K562 (cell line): ENCODE measurements around the gene LTBP1. TPM values are rescaled to one million over a fixed set of nuclear protein-coding genes. Genes with fewer than 3 reads are reported as not detected.
A peak's percentile ranks its signal among the peaks of the same experiment; 100 is the strongest.

ENCODE experiments used
- ETV5 ChIP-seq: sonication (generic); formaldehyde crosslinking; IDR thresholded peaks from 2 replicates; pipeline ENCODE4 v1.4.0; 2020; ENCODE audit warnings: low read depth, mild to moderate bottlenecking, missing genetic modification reagents
- FOSL1 ChIP-seq: fragments of 200-800 bp; sonication (Bioruptor generic); conservative IDR thresholded peaks from 2 replicates; pipeline ENCODE4 v1.6.1; 2016; ENCODE audit warnings: missing genetic modification characterization, missing compliant biosample characterization
- LARP7 ChIP-seq: fragments of 450-650 bp; IDR thresholded peaks from 2 replicates; pipeline ENCODE4 v1.6.1; 2016
- MCM2 ChIP-seq: fragments of 450-650 bp; IDR thresholded peaks from 2 replicates; pipeline ENCODE4 v1.6.1; 2017; ENCODE audit warnings: low read depth, mild to moderate bottlenecking
- TGIF2 ChIP-seq: sonication (generic); formaldehyde crosslinking; IDR thresholded peaks from 2 replicates; pipeline ENCODE4 v1.8.1; 2022; ENCODE audit warnings: mild to moderate bottlenecking, missing genetic modification reagents, moderate library complexity
- YBX1 ChIP-seq: fragments of 450-650 bp; IDR thresholded peaks from 2 replicates; pipeline ENCODE4 v1.7.1; 2016; ENCODE audit warnings: mild to moderate bottlenecking
- ZBED1 ChIP-seq: IDR thresholded peaks from 2 replicates; pipeline ENCODE4 v1.6.1; 2014
- ZC3H8 ChIP-seq: fragments of 450-650 bp; IDR thresholded peaks from 2 replicates; pipeline ENCODE4 v1.6.1; 2017
- polyA plus RNA-seq, 8 experiments: library from polyadenylated mRNA; depleted of rRNA in 4 of 8; stranded (reverse) in 5 of 8; unstranded in 3 of 8; fragments of >200 nt; fragmentation: Nextera tagmentation in 2 of 8; fragmentation: Illumina TruSeq in 1 of 8; extraction: Ambion mirVana in 2 of 8; extraction: Trizol in 1 of 8; gene quantifications; 2 replicates each; pipeline versions ENCODE4 v1.2.1 to v1.2.3, GENCODE V29; 2011 to 2014; ENCODE audit warnings: inconsistent platforms in 1 of 8, missing spikeins in 1 of 8
- total RNA-seq, 7 experiments: library from RNA; depleted of rRNA in 6 of 7; stranded (reverse); fragments of >200 nt in 6 of 7; fragmentation: Illumina TruSeq in 2 of 7; extraction: Trizol in 2 of 7; gene quantifications; 2 replicates each; pipeline versions ENCODE4 v1.2.1 to v1.2.3, GENCODE V29; 2011 to 2021; ENCODE audit warnings: low replicate concordance in 1 of 7
- TF ChIP-seq, protein P1 (sequence below), 2 experiments: fragments of 250-450 bp in 1 of 2; fragments of 450-650 bp in 1 of 2; sonication (Bioruptor Pico) in 1 of 2; IDR thresholded peaks; 2 replicates each; pipeline versions ENCODE4 v1.6.1 to v1.8.0; 2016 to 2021; ENCODE audit warnings: mild to moderate bottlenecking in 2 of 2, moderate library complexity in 2 of 2, missing compliant biosample characterization in 1 of 2, missing genetic modification characterization in 1 of 2
- TF ChIP-seq, protein P2 (sequence below): sonication (generic); formaldehyde crosslinking; IDR thresholded peaks from 2 replicates; pipeline ENCODE4 v1.9.0; 2022; ENCODE audit warnings: mild to moderate bottlenecking, missing genetic modification reagents
- TF ChIP-seq, protein P3 (sequence below), 3 experiments: fragments of 200-800 bp in 1 of 3; sonication (Bioruptor generic) in 1 of 3; sonication (generic) in 1 of 3; formaldehyde crosslinking in 1 of 3; IDR thresholded peaks; 2 replicates each; pipeline versions ENCODE4 v1.6.1 to v1.8.0; 2016 to 2022; ENCODE audit warnings: mild to moderate bottlenecking in 2 of 3, missing compliant biosample characterization in 2 of 3, missing genetic modification characterization in 2 of 3, missing genetic modification reagents in 1 of 3
- TF ChIP-seq, protein P4 (sequence below): sonication (generic); formaldehyde crosslinking; IDR thresholded peaks from 2 replicates; pipeline ENCODE4 v1.8.1; 2023; ENCODE audit warnings: mild to moderate bottlenecking, missing genetic modification reagents, moderate library complexity

LTBP1 gene
- total and polyA plus RNA-seq, 9 of the 15 experiments (the other 6 are each of a cell fraction or from before 2014, with no cell fraction given), result 3.6 to 16.4 (median 8.5) TPM

DNA sequence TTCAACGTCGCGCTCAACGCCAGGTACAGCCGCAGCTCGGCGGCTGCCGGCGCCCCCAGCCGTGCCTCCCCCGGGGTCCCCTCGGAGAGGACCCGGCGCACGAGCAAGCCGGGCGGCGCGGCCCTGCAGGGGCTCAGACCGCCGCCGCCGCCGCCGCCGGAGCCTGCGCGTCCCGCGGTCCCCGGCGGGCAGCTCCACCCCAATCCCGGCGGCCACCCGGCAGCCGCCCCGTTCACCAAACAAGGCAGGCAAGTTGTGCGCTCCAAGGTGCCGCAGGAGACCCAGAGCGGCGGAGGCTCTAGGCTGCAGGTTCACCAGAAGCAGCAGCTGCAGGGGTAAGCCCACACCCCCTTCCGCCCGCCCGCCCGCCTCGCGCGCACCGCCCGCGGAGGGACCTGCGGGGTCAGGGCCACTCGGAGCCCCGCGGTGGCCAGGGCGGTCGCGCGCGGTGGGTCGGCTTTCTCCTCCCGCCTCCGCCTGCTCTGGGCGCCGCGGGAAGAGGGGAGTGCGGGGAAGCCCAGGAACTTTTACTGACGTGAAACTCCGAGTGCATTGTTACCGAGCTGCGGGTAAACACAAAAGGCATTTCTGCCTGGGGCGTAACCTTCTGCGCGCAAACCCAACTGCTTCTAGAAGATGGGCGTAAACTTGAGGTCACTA lies 861 bp downstream of the LTBP1 start (continued):
- TF ChIP-seq, protein P1, sequence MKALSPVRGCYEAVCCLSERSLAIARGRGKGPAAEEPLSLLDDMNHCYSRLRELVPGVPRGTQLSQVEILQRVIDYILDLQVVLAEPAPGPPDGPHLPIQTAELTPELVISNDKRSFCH (CRISPR knock-in tag; IDR thresholded peaks at IDR 0.05), result no peak
- TF ChIP-seq, protein P1 (tag; IDR thresholded peaks at IDR 0.05), result no peak
- TF ChIP-seq, protein P2, sequence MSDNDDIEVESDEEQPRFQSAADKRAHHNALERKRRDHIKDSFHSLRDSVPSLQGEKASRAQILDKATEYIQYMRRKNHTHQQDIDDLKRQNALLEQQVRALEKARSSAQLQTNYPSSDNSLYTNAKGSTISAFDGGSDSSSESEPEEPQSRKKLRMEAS, result peak; percentile 21; the same call in 1 of the 2 replicates
- no peak for TF ChIP-seq ZBED1
- TF ChIP-seq MCM2, result no peak
- TF ChIP-seq FOSL1 (tag), result peak; percentile 9; the same call in 1 of the 2 replicates
- TF ChIP-seq YBX1, result no peak
- TF ChIP-seq TGIF2, result no peak
- no peak for TF ChIP-seq LARP7
- TF ChIP-seq, protein P3, sequence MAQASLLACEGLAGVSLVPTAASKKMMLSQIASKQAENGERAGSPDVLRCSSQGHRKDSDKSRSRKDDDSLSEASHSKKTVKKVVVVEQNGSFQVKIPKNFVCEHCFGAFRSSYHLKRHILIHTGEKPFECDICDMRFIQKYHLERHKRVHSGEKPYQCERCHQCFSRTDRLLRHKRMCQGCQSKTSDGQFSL (CRISPR knock-in tag; IDR thresholded peaks at IDR 0.05), result peak; percentile 40; the same call in 1 of the 2 replicates
- TF ChIP-seq, protein P3 (tag; IDR thresholded peaks at IDR 0.05), result no peak
- TF ChIP-seq, protein P4, sequence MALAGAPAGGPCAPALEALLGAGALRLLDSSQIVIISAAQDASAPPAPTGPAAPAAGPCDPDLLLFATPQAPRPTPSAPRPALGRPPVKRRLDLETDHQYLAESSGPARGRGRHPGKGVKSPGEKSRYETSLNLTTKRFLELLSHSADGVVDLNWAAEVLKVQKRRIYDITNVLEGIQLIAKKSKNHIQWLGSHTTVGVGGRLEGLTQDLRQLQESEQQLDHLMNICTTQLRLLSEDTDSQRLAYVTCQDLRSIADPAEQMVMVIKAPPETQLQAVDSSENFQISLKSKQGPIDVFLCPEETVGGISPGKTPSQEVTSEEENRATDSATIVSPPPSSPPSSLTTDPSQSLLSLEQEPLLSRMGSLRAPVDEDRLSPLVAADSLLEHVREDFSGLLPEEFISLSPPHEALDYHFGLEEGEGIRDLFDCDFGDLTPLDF (CRISPR knock-in tag), result no peak
- TF ChIP-seq ETV5, result no peak
- TF ChIP-seq ZC3H8, result no peak
